DOHH2 (cell line): ENCODE measurements around the gene MYB.

Experiments
- H3F3A ChIP-seq: fragments of 200-600 bp; sonication (generic), shearing (Covaris generic); 2 replicates; pipeline ENCODE4 v1.6.0; 2016; ENCODE audit warnings: antibody characterized with exemption, mild to moderate bottlenecking; ENCODE audit not compliant: control insufficient read depth, insufficient read depth
- H3K27ac ChIP-seq: fragments of 200-600 bp; sonication (generic); 2 replicates; pipeline ENCODE4 v1.5.1; 2014; ENCODE audit warnings: low read depth, mild to moderate bottlenecking, low read length, moderate library complexity
- H3K27me3 ChIP-seq: fragments of 200-600 bp; sonication (generic); 2 replicates; pipeline ENCODE4 v1.6.1; 2014; ENCODE audit warnings: mild to moderate bottlenecking, low read length, mixed read lengths; ENCODE audit not compliant: control insufficient read depth
- H3K36me3 ChIP-seq: fragments of 200-600 bp; sonication (generic); 2 replicates; pipeline ENCODE4 v1.6.1; 2014; ENCODE audit warnings: mild to moderate bottlenecking, low read length, moderate library complexity, mixed read lengths; ENCODE audit not compliant: control insufficient read depth
- H3K4me1 ChIP-seq: fragments of 200-600 bp; sonication (generic); 2 replicates; pipeline ENCODE4 v1.6.1; 2014; ENCODE audit warnings: mild to moderate bottlenecking, low read length, mixed read lengths; ENCODE audit not compliant: control insufficient read depth
- H3K4me2 ChIP-seq: fragments of 200-600 bp; sonication (generic); 2 replicates; pipeline ENCODE4 v1.6.0; 2014; ENCODE audit warnings: mild to moderate bottlenecking, low read length, moderate library complexity
- H3K4me3 ChIP-seq: fragments of 200-600 bp; sonication (generic); 2 replicates; pipeline ENCODE4 v1.5.1; 2014; ENCODE audit warnings: mild to moderate bottlenecking, low read length, mixed read lengths
- H3K79me2 ChIP-seq: fragments of 200-600 bp; sonication (generic); 2 replicates; pipeline ENCODE4 v1.6.1; 2014; ENCODE audit warnings: mild to moderate bottlenecking, low read length, mixed read lengths; ENCODE audit not compliant: control insufficient read depth
- H3K9me2 ChIP-seq: fragments of 200-600 bp; sonication (generic); replicated peaks from 2 replicates; pipeline ENCODE4 v1.6.1; 2014; ENCODE audit warnings: mild to moderate bottlenecking, low read length, mixed read lengths; ENCODE audit not compliant: control insufficient read depth
- H3K9me3 ChIP-seq: fragments of 200-600 bp; sonication (generic); 2 replicates; pipeline ENCODE4 v1.6.1; 2014; ENCODE audit warnings: antibody characterized with exemption, low read length, mixed read lengths; ENCODE audit not compliant: control insufficient read depth, insufficient read depth
- H4K20me1 ChIP-seq: fragments of 200-600 bp; sonication (generic); 2 replicates; pipeline ENCODE4 v1.6.0; 2014; ENCODE audit warnings: low read depth, mild to moderate bottlenecking, antibody characterized with exemption, low read length, moderate library complexity; ENCODE audit not compliant: control insufficient read depth, insufficient read depth
- CTCF ChIP-seq: fragments of 200-600 bp; sonication (generic); IDR thresholded peaks from one replicate; pipeline ENCODE4 v1.5.1; 2014; ENCODE audit warnings: antibody characterized with exemption, mild to moderate bottlenecking, low read depth, low read length; ENCODE audit not compliant: poor library complexity, severe bottlenecking
- EZH2phosphoT487 ChIP-seq: fragments of 200-600 bp; sonication (generic); IDR thresholded peaks from 2 replicates; pipeline ENCODE4 v1.6.1; 2017; ENCODE audit warnings: borderline replicate concordance, mild to moderate bottlenecking, antibody characterized with exemption, low read length, moderate library complexity, mixed read lengths

MYB gene

GRCh38 chr6:135186255-135186654 lies 5.1 kb downstream of the MYB start:
- Histone ChIP-seq H4K20me1 (no peaks in the 10 kb centered on the region), H3K4me2 (no peak overlapping the region)

DNA sequence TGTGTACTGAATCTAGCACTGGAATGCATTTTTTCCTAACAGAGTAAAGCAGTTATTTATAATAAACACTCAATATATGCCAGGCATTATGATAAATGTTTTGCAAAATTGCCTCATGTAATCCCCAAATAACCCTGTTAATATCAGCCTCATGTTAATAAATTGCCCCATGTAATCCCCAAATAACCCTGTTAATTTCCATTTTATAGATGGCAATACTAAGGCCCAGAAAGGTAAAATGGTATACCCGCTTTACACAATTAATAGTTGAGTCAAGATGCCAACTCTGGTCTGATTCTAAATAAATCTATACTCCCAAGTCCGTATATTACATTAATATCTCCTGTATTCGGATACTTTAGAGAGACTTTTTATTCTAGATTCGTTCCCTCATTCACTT lies 6.3 kb downstream of the MYB start:
- Histone ChIP-seq H3K4me2 (no peak overlapping the region), H3K36me3 (peaks cover 70% of the 10 kb centered on the region), H4K20me1 (no peaks in the 10 kb centered on the region)

More at GRCh38 chr6:135186255-135186654, 5.1 kb downstream of the MYB start:
- Histone ChIP-seq H3F3A (peaks cover 10% of the 10 kb centered on the region), H3K27ac (no peak overlapping the region), H3K4me3 (no peak overlapping the region), H3K4me1 (peaks cover 41% of the 10 kb centered on the region), H3K27me3 (no peaks in the 10 kb centered on the region), H3K9me2 (no peaks in the 10 kb centered on the region), H3K79me2 (peaks cover 60% of the 10 kb centered on the region), H3K36me3 (peaks cover 66% of the 10 kb centered on the region), H3K9me3 (no peaks in the 10 kb centered on the region)
- no peak for TF ChIP-seq EZH2phosphoT487

DNA sequence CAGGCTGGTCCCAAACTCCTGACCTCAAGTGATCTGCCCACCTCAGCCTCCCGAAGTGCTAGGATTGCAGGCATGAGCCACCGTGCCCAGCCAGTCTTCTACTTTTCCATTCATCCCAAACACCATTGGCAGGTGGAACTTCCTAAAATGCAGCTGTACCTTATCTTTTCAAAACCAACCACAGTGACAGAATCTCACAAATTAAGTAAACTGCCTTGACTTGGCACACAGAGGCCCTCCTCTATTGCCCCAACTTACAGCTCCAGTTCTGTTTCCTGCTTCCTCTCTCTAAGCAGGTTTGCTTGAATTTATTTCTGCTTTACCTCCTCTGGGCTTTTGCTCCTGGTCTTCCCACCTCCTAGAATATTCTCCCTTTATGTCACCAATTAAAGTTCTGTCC lies 7.6 kb downstream of the MYB start:
- no peaks in the 10 kb centered on the region for H4K20me1 ChIP-seq
- no peak overlapping the region for H3K27ac ChIP-seq
- peaks cover 37% of the 10 kb centered on the region for H3K79me2 ChIP-seq
- H3K27me3 ChIP-seq: no peaks in the 10 kb centered on the region
- H3K9me2 ChIP-seq: no peaks in the 10 kb centered on the region
- H3F3A ChIP-seq: peaks cover 4% of the 10 kb centered on the region; the same call in 1 of the 2 replicates
- no peak overlapping the region for H3K4me3 ChIP-seq
- no peak overlapping the region for H3K4me2 ChIP-seq
- peaks cover 82% of the 10 kb centered on the region for H3K36me3 ChIP-seq
- H3K4me1 ChIP-seq: peaks cover 56% of the 10 kb centered on the region
- TF ChIP-seq EZH2phosphoT487 (no peak), CTCF (no peak)
- H3K9me3 ChIP-seq: no peaks in the 10 kb centered on the region

More for the DNA sequence above, 6.3 kb downstream of the MYB start:
- TF ChIP-seq EZH2phosphoT487 (no peak), CTCF (no peak)
- Histone ChIP-seq H3K4me3 (no peak overlapping the region), H3K27ac (no peak overlapping the region), H3K9me2 (no peaks in the 10 kb centered on the region), H3F3A (peaks cover 10% of the 10 kb centered on the region), H3K4me1 (peaks cover 53% of the 10 kb centered on the region), H3K9me3 (no peaks in the 10 kb centered on the region), H3K79me2 (peaks cover 50% of the 10 kb centered on the region), H3K27me3 (no peaks in the 10 kb centered on the region)

DNA sequence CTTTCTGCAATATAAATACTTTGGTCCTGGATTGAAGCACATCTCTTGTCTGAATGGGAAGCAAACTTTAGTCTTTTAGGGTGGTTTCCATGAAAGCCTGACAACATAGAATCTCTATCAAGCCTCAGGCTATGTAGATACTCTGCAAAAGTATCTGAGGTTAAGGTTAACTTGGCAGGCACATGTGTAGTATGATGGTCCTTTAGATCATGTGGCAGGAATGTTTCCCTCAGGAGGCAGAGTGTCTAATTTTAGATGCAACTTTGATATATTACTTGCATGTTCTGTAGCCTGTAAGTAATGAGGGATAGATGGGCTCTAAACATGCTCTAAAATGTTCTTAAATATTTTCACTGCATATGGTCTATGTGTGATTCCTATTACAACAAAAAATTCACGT lies 8.2 kb downstream of the MYB start:
- Histone ChIP-seq H3K36me3 (peaks cover 84% of the 10 kb centered on the region), H3K4me2 (no peak overlapping the region), H3K27me3 (no peaks in the 10 kb centered on the region), H3F3A (peaks cover 3% of the 10 kb centered on the region; the same call in 1 of the 2 replicates), H3K79me2 (peaks cover 31% of the 10 kb centered on the region), H3K9me3 (no peaks in the 10 kb centered on the region), H3K27ac (no peak overlapping the region), H3K4me1 (peaks cover 50% of the 10 kb centered on the region), H3K9me2 (no peaks in the 10 kb centered on the region), H3K4me3 (no peak overlapping the region), H4K20me1 (no peaks in the 10 kb centered on the region)
- TF ChIP-seq CTCF: no peak
- TF ChIP-seq EZH2phosphoT487: no peak
